ENCODE data around the gene DOCK4. TPM values are rescaled to one million over a fixed set of nuclear protein-coding genes. Genes with fewer than 3 reads are reported as not detected.

Gene DOCK4
- total RNA-seq, 1 experiment from 2014 or later = 20.4 TPM

- Mint-ChIP-seq H3K9me3 (peaks cover 6% of the 10 kb centered on the region), H3K4me3 (no peak overlapping the region), H3K27ac (no peak overlapping the region), H3K4me1 (peaks cover 22% of the 10 kb centered on the region), H3K36me3 (0 out of 2 replicates have a peak, but pooled peaks cover 3% of the 10 kb centered on the region), H3K27me3 (ENCODE audit: low read depth) (no peaks in the 10 kb centered on the region)
- TF ChIP-seq ZNF396 (CRISPR knock-in tag; IDR thresholded peaks at IDR 0.05; ENCODE audit: borderline replicate concordance) = no peak
- no peak for TF ChIP-seq IRF1 (CRISPR knock-in tag; IDR thresholded peaks at IDR 0.05)
- TF ChIP-seq FOXK1 (CRISPR knock-in tag; IDR thresholded peaks at IDR 0.05) = no peak
- TF ChIP-seq ZSCAN18 (CRISPR knock-in tag; IDR thresholded peaks at IDR 0.05) = no peak
- TF ChIP-seq ZNF219 (CRISPR knock-in tag; IDR thresholded peaks at IDR 0.05; ENCODE audit: borderline replicate concordance) = no peak
- TF ChIP-seq SOX15 (CRISPR knock-in tag; IDR thresholded peaks at IDR 0.05) = no peak
- no peak for TF ChIP-seq AFF4 (CRISPR knock-in tag; IDR thresholded peaks at IDR 0.05; ENCODE audit: borderline replicate concordance)
- no peak for TF ChIP-seq ZNF423 (CRISPR knock-in tag; IDR thresholded peaks at IDR 0.05)
- POLR2A ChIA-PET = no interaction called here
- CTCF ChIA-PET = no interaction called here
- ATAC-seq (no peak), DNase-seq (ENCODE audit: low spot score) (no peak)
Measured at GRCh38 chr7:112091768-112092167, 114.4 kb downstream of the DOCK4 start.

GRCh38 chr7:112089551-112089950 lies 116.6 kb downstream of the DOCK4 start:
- Mint-ChIP-seq H3K4me1 (peaks cover 19% of the 10 kb centered on the region), H3K9me3 (peaks cover under 1% of the 10 kb centered on the region; the same call in 1 of the 2 replicates), H3K27ac (no peak overlapping the region), H3K4me3 (no peak overlapping the region), H3K36me3 (no peaks in the 10 kb centered on the region), H3K27me3 (ENCODE audit: low read depth) (no peaks in the 10 kb centered on the region)
- no peak for ATAC-seq
- ChIA-PET POLR2A (no interaction called here), CTCF (no interaction called here)
- TF ChIP-seq RORB (CRISPR knock-in tag; IDR thresholded peaks at IDR 0.05) (no peak), ZBTB21 (CRISPR knock-in tag; IDR thresholded peaks at IDR 0.05; ENCODE audit: borderline replicate concordance) (no peak), CBFB (CRISPR knock-in tag; IDR thresholded peaks at IDR 0.05; ENCODE audit: low read depth) (no peak), ETV6 (CRISPR knock-in tag; IDR thresholded peaks at IDR 0.05) (no peak), TEAD4 (CRISPR knock-in tag; IDR thresholded peaks at IDR 0.05) (no peak)
- DNase-seq (ENCODE audit: low spot score) = no peak

- POLR2A ChIA-PET = no interaction called here
- H3K9me3 Mint-ChIP-seq = no peaks in the 10 kb centered on the region
Measured at GRCh38 chr7:112088484-112089016, 117.6 kb downstream of the DOCK4 start.

More at GRCh38 chr7:112088484-112089016, 117.6 kb downstream of the DOCK4 start:
- no peak for ATAC-seq
- Mint-ChIP-seq H3K27me3 (ENCODE audit: low read depth) (no peaks in the 10 kb centered on the region), H3K4me3 (no peak overlapping the region), H3K36me3 (no peaks in the 10 kb centered on the region), H3K4me1 (peaks cover 27% of the 10 kb centered on the region), H3K27ac (no peak overlapping the region)
- TF ChIP-seq SMAD3 (CRISPR knock-in tag; IDR thresholded peaks at IDR 0.05; ENCODE audit: borderline replicate concordance) (no peak), CBFB (CRISPR knock-in tag; IDR thresholded peaks at IDR 0.05; ENCODE audit: low read depth) (no peak), TP53 (CRISPR knock-in tag; IDR thresholded peaks at IDR 0.05) (no peak), ZNF512 (CRISPR knock-in tag; IDR thresholded peaks at IDR 0.05; ENCODE audit: borderline replicate concordance) (no peak), IRF2 (CRISPR knock-in tag; IDR thresholded peaks at IDR 0.05; ENCODE audit: borderline replicate concordance, low read depth) (no peak), MXD4 (CRISPR knock-in tag; IDR thresholded peaks at IDR 0.05; ENCODE audit: borderline replicate concordance) (no peak), NR2C2 (CRISPR knock-in tag; IDR thresholded peaks at IDR 0.05) (no peak), HMGA2 (CRISPR knock-in tag; IDR thresholded peaks at IDR 0.05) (no peak)
- no peak for DNase-seq (ENCODE audit: low spot score)
- CTCF ChIA-PET = no interaction called here
